ENCODE measurements around the gene ARCN1.

- TF ChIP-seq, protein P1, sequence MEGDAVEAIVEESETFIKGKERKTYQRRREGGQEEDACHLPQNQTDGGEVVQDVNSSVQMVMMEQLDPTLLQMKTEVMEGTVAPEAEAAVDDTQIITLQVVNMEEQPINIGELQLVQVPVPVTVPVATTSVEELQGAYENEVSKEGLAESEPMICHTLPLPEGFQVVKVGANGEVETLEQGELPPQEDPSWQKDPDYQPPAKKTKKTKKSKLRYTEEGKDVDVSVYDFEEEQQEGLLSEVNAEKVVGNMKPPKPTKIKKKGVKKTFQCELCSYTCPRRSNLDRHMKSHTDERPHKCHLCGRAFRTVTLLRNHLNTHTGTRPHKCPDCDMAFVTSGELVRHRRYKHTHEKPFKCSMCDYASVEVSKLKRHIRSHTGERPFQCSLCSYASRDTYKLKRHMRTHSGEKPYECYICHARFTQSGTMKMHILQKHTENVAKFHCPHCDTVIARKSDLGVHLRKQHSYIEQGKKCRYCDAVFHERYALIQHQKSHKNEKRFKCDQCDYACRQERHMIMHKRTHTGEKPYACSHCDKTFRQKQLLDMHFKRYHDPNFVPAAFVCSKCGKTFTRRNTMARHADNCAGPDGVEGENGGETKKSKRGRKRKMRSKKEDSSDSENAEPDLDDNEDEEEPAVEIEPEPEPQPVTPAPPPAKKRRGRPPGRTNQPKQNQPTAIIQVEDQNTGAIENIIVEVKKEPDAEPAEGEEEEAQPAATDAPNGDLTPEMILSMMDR (conservative IDR thresholded peaks at IDR 0.05; ENCODE audit: low read length), result no peak
- no peak for TF ChIP-seq EZH2phosphoT487 (IDR thresholded peaks at IDR 0.05; ENCODE audit: borderline replicate concordance, low read depth, low read length)
Observed at GRCh38 chr11:118644496-118644895, 72.3 kb downstream of the ARCN1 start.

Measured in OCI-LY7 (cell line).